Smooth muscle cell (in vitro differentiated cells): ENCODE data around the gene ZMIZ1. TPM values are rescaled to one million over a fixed set of nuclear protein-coding genes. Genes with fewer than 3 reads are reported as not detected.

Experiments used
- DNase-seq: peaks from one replicate; lab custom pipeline; 2025; ENCODE audit not compliant: unreplicated experiment; lab: John Stamatoyannopoulos, UW
- H2AFZ ChIP-seq: fragments of 200-600 bp; sonication (generic); 2 replicates; pipeline ENCODE4 v1.6.0; 2016; ENCODE audit warnings: antibody characterized with exemption, low read depth, mild to moderate bottlenecking
- H3F3A ChIP-seq: fragments of 200-600 bp; sonication (generic); 2 replicates; pipeline ENCODE4 v1.6.0; 2017; ENCODE audit warnings: antibody characterized with exemption, low read depth
- H3K27ac ChIP-seq: fragments of 200-600 bp; sonication (generic); 2 replicates; pipeline ENCODE4 v1.5.1; 2016; ENCODE audit warnings: low read depth, mild to moderate bottlenecking
- H3K27me3 ChIP-seq: fragments of 200-600 bp; sonication (generic); 2 replicates; pipeline ENCODE4 v1.6.1; 2016; ENCODE audit warnings: low read depth, mild to moderate bottlenecking
- H3K36me3 ChIP-seq: fragments of 200-600 bp; sonication (generic); 2 replicates; pipeline ENCODE4 v1.5.1; 2016; ENCODE audit warnings: low read depth
- H3K4me1 ChIP-seq: fragments of 200-600 bp; sonication (generic); 2 replicates; pipeline ENCODE4 v1.5.1; 2016; ENCODE audit warnings: low read depth
- H3K4me2 ChIP-seq: fragments of 200-600 bp; sonication (generic); 2 replicates; pipeline ENCODE4 v1.6.0; 2016; ENCODE audit warnings: mild to moderate bottlenecking
- H3K4me3 ChIP-seq: fragments of 200-600 bp; sonication (generic); 2 replicates; pipeline ENCODE4 v1.5.1; 2016; ENCODE audit warnings: mild to moderate bottlenecking
- H3K79me2 ChIP-seq: fragments of 200-600 bp; sonication (generic); 2 replicates; pipeline ENCODE4 v1.6.0; 2016; ENCODE audit warnings: low read depth, mild to moderate bottlenecking
- H3K9ac ChIP-seq: fragments of 200-600 bp; sonication (generic); 2 replicates; pipeline ENCODE4 v1.6.0; 2016; ENCODE audit warnings: low read depth
- H3K9me3 ChIP-seq: fragments of 200-600 bp; sonication (generic); replicated peaks from 2 replicates; pipeline ENCODE4 v1.5.1; 2016; ENCODE audit warnings: low read depth
- H4K20me1 ChIP-seq: fragments of 200-600 bp; sonication (generic); 2 replicates; pipeline ENCODE4 v1.6.0; 2016; ENCODE audit warnings: low read depth
- CTCF ChIP-seq: fragments of 200-600 bp; sonication (generic); IDR thresholded peaks from 2 replicates; pipeline ENCODE4 v1.5.1; 2017; ENCODE audit warnings: borderline replicate concordance, mild to moderate bottlenecking, antibody characterized with exemption; ENCODE audit not compliant: insufficient read depth, poor library complexity, severe bottlenecking
- WGBS: methylation state at CpG from one replicate; pipeline ENCODE4 v1.1.7; 2016; ENCODE audit warnings: low lambda C conversion rate; 5-methylcytosine and 5-hydroxymethylcytosine counted together
- polyA plus RNA-seq: library from polyadenylated mRNA; unstranded; fragments of >200 nt; fragmentation: Nextera tagmentation; extraction: Ambion mirVana; gene quantifications from 2 replicates; pipeline ENCODE4 v1.2.1, GENCODE V29; 2016
- total RNA-seq: library from RNA; depleted of rRNA; stranded (reverse); fragments of >200 nt; gene quantifications from 2 replicates; pipeline ENCODE4 v1.2.3, GENCODE V29; 2014

ZMIZ1 gene
- total and polyA plus RNA-seq, 2 experiments from 2014 or later, result 24.2 to 31.3 TPM

GRCh38 chr10:79318369-79318768 lies 249.6 kb downstream of the ZMIZ1 start:
- Histone ChIP-seq H3K4me1 (peaks cover 12% of the 10 kb centered on the region), H4K20me1 (no peaks in the 10 kb centered on the region), H3K4me2 (peak overlapping the region; percentile 75), H3K27me3 (no peaks in the 10 kb centered on the region), H2AFZ (no peak overlapping the region), H3K9me3 (no peaks in the 10 kb centered on the region), H3F3A (peaks cover 32% of the 10 kb centered on the region), H3K36me3 (no peaks in the 10 kb centered on the region), H3K9ac (peak overlapping the region; percentile 60), H3K27ac (peak overlapping the region; percentile 92), H3K4me3 (no peak overlapping the region), H3K79me2 (no peaks in the 10 kb centered on the region)
- TF ChIP-seq CTCF, result no peak
- WGBS, result 93% methylated on average over 5 of the region's 5 CpGs
- no peak for DNase-seq

GRCh38 chr10:79319115-79319771 lies 250.5 kb downstream of the ZMIZ1 start:
- Histone ChIP-seq H3K27ac (no peak overlapping the region), H3K27me3 (no peaks in the 10 kb centered on the region), H3K79me2 (no peaks in the 10 kb centered on the region), H3K9me3 (no peaks in the 10 kb centered on the region), H3K4me3 (no peak overlapping the region), H3K36me3 (no peaks in the 10 kb centered on the region), H3K9ac (no peak overlapping the region), H3K4me2 (no peak overlapping the region), H3K4me1 (peaks cover 12% of the 10 kb centered on the region), H3F3A (peaks cover 32% of the 10 kb centered on the region), H2AFZ (no peak overlapping the region), H4K20me1 (no peaks in the 10 kb centered on the region)
- DNase-seq, result no peak
- TF ChIP-seq CTCF, result no peak
- whole genome bisulfite sequencing, result 86% methylated on average over 11 of the region's 11 CpGs

GRCh38 chr10:79320316-79320715 lies 251.6 kb downstream of the ZMIZ1 start:
- no peak for TF ChIP-seq CTCF
- no peaks in the 10 kb centered on the region for H3K27me3 ChIP-seq
- H3K4me2 ChIP-seq, result peak overlapping the region; percentile 41
- no peaks in the 10 kb centered on the region for H4K20me1 ChIP-seq
- no peak overlapping the region for H2AFZ ChIP-seq
- H3K9ac ChIP-seq, result peak overlapping the region; percentile 33
- no peaks in the 10 kb centered on the region for H3K9me3 ChIP-seq
- WGBS, result 100% methylated on average over 2 of the region's 2 CpGs
- peak overlapping the region; percentile 79 for H3K27ac ChIP-seq
- H3K36me3 ChIP-seq, result no peaks in the 10 kb centered on the region
- no peaks in the 10 kb centered on the region for H3K79me2 ChIP-seq
- H3F3A ChIP-seq, result peaks cover 32% of the 10 kb centered on the region
- peaks cover 12% of the 10 kb centered on the region for H3K4me1 ChIP-seq
- H3K4me3 ChIP-seq, result no peak overlapping the region
- DNase-seq, result no peak
